Liver (tissue), 1 donor: ENCODE measurements around the gene ZNF83.

Experiments used
- TAF1 ChIP-seq: conservative IDR thresholded peaks from 2 replicates; pipeline ENCODE4 v1.6.1; 2016; ENCODE audit warnings: antibody characterized with exemption, mild to moderate bottlenecking
- TF ChIP-seq, protein P1 (sequence below): IDR thresholded peaks from 2 replicates; pipeline ENCODE4 v1.6.1; 2016; ENCODE audit warnings: antibody characterized with exemption
- donor health status: healthy.

DNA sequence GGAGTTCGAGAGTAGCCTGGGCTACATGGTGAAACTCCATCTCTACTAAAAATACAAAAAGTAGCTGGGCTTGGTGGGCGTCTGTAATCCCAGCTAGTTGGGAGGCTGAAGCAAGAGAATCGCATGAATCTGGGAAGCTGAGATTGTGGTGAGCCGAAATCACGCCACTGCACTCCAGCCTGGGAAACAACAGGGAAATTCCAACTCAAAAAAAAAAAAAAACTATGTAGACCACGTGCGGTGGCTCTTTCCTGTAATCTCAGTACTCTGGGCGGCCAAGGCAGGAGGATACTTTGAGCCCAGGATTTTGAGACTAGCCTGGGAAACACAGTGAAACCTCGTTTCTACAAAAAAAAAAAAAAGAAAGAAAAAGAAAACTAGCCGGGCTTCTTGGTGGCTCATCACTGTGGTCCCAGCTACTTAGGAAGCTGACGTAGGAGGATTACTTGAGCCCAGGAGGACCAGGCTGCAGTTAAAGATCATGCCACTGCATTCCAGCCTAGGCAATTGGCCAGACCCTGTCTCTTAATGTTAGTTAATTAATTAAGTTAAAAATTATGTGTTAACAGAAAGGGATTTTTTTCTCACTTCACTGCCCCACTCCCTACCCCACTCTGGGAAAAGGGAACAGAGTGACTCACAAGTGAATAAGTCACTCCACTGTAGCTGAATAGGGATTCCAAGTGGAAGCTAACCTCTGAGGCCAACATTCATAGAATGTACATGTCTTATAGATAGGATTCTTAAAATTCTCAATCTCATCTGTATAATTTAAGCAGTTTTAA, 2.2 kb downstream of the ZNF83 start:
- no peak for TF ChIP-seq TAF1
- TF ChIP-seq, protein P1, sequence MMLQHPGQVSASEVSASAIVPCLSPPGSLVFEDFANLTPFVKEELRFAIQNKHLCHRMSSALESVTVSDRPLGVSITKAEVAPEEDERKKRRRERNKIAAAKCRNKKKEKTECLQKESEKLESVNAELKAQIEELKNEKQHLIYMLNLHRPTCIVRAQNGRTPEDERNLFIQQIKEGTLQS, result no peak
